SH-SY5Y (cell line): Measurements from ENCODE around the gene ABCA3.

Source experiments
- GATA2 ChIP-seq: IDR thresholded peaks from 2 replicates; pipeline ENCODE4 v1.6.1; 2011; ENCODE audit warnings: mild to moderate bottlenecking, low read depth, low read length
- GATA3 ChIP-seq: IDR thresholded peaks from 2 replicates; pipeline ENCODE4 v1.6.1; 2011; ENCODE audit warnings: low read depth, mild to moderate bottlenecking, low read length, moderate library complexity

- TF ChIP-seq GATA2 (no peak), GATA3 (no peak)
Measured at GRCh38 chr16:2308089-2308962, 32.2 kb downstream of the ABCA3 start.
